ENCODE results near the gene EPYC. TPM values are rescaled to one million over a fixed set of nuclear protein-coding genes. Genes with fewer than 3 reads are reported as not detected.

Gene EPYC
- not detected for polyA plus RNA-seq (2012; ENCODE audit: insufficient read length, low read depth)

GRCh38 chr12:91004872-91005271 is at the start of gene EPYC:
EPYC (minus strand) TSS chr12:91004972; CDS start chr12:91002565, 2,407 bp downstream.
- TF ChIP-seq TAF1 (IDR thresholded peaks at IDR 0.05; ENCODE audit: borderline replicate concordance, insufficient read depth, low read length), result no peak
- no peak for TF ChIP-seq POLR2AphosphoS5 (IDR thresholded peaks at IDR 0.05; ENCODE audit: low read depth, low read length)
- TF ChIP-seq FOXP2 (optimal IDR thresholded peaks at IDR 0.05; ENCODE audit: borderline replicate concordance, extremely low read depth, extremely low read length, insufficient read depth), result no peak
- no peak for TF ChIP-seq REST (IDR thresholded peaks at IDR 0.05; ENCODE audit: insufficient read depth in 1 of 2, low read depth in 2 of 2, low read length in 2 of 2)
- no peak for TF ChIP-seq SIN3A (IDR thresholded peaks at IDR 0.05; ENCODE audit: borderline replicate concordance, insufficient read depth, low read length)

- no peak for TF ChIP-seq FOXP2 (optimal IDR thresholded peaks at IDR 0.05; ENCODE audit: borderline replicate concordance, extremely low read depth, extremely low read length, insufficient read depth)
- no peak for TF ChIP-seq TAF1 (IDR thresholded peaks at IDR 0.05; ENCODE audit: borderline replicate concordance, insufficient read depth, low read length)
- TF ChIP-seq SIN3A (IDR thresholded peaks at IDR 0.05; ENCODE audit: borderline replicate concordance, insufficient read depth, low read length), result no peak
- no peak for TF ChIP-seq POLR2AphosphoS5 (IDR thresholded peaks at IDR 0.05; ENCODE audit: low read depth, low read length)
- TF ChIP-seq REST (IDR thresholded peaks at IDR 0.05; ENCODE audit: insufficient read depth in 1 of 2, low read depth in 2 of 2, low read length in 2 of 2), result no peak
Measured at GRCh38 chr12:91053951-91054715, 49.4 kb upstream of the EPYC start.

GRCh38 chr12:91052026-91052425 is 47.3 kb upstream of the EPYC start:
- TF ChIP-seq TAF1 (IDR thresholded peaks at IDR 0.05; ENCODE audit: borderline replicate concordance, insufficient read depth, low read length) (no peak), FOXP2 (optimal IDR thresholded peaks at IDR 0.05; ENCODE audit: borderline replicate concordance, extremely low read depth, extremely low read length, insufficient read depth) (no peak), SIN3A (IDR thresholded peaks at IDR 0.05; ENCODE audit: borderline replicate concordance, insufficient read depth, low read length) (no peak), REST (IDR thresholded peaks at IDR 0.05; ENCODE audit: insufficient read depth in 1 of 2, low read depth in 2 of 2, low read length in 2 of 2) (no peak), POLR2AphosphoS5 (IDR thresholded peaks at IDR 0.05; ENCODE audit: low read depth, low read length) (no peak)

GRCh38 chr12:91044586-91044985 is 39.8 kb upstream of the EPYC start:
- TF ChIP-seq POLR2AphosphoS5 (IDR thresholded peaks at IDR 0.05; ENCODE audit: low read depth, low read length) (no peak), SIN3A (IDR thresholded peaks at IDR 0.05; ENCODE audit: borderline replicate concordance, insufficient read depth, low read length) (no peak), TAF1 (IDR thresholded peaks at IDR 0.05; ENCODE audit: borderline replicate concordance, insufficient read depth, low read length) (no peak), FOXP2 (optimal IDR thresholded peaks at IDR 0.05; ENCODE audit: borderline replicate concordance, extremely low read depth, extremely low read length, insufficient read depth) (no peak), REST (IDR thresholded peaks at IDR 0.05; ENCODE audit: insufficient read depth in 1 of 2, low read depth in 2 of 2, low read length in 2 of 2) (no peak)

Measured in PFSK-1 (cell line).